ENCODE data around the gene CD48. TPM values are rescaled to one million over a fixed set of nuclear protein-coding genes. Genes with fewer than 3 reads are reported as not detected.
"Not testable (repeated sequence)": the region's sequence is repeated elsewhere in the genome, so short reads cannot be mapped to it uniquely, and the experiment has no call there.

CD48 gene
- total RNA-seq, 1 donor from 2014 or later = not detected

DNA sequence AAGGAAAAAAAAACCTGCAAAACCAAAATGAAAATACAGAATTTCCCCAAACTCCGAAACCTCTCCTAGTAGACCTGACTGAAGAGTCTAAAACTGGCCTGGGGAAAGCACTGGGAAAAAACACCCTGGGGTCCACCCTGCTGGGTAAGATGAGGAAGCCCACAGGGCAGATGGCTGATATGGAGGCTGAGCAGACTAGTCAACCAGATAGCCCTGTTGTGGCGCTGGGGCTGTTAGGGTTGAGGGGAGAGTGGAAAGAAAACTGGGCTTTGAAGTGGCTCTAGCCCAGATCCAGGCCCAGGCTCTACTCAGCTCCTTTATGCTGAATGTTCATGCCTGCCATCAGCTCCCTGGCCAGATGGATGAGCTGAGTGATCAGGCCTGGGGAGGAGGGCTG, 58.0 kb downstream of the CD48 start:
- TF ChIP-seq, protein P1, sequence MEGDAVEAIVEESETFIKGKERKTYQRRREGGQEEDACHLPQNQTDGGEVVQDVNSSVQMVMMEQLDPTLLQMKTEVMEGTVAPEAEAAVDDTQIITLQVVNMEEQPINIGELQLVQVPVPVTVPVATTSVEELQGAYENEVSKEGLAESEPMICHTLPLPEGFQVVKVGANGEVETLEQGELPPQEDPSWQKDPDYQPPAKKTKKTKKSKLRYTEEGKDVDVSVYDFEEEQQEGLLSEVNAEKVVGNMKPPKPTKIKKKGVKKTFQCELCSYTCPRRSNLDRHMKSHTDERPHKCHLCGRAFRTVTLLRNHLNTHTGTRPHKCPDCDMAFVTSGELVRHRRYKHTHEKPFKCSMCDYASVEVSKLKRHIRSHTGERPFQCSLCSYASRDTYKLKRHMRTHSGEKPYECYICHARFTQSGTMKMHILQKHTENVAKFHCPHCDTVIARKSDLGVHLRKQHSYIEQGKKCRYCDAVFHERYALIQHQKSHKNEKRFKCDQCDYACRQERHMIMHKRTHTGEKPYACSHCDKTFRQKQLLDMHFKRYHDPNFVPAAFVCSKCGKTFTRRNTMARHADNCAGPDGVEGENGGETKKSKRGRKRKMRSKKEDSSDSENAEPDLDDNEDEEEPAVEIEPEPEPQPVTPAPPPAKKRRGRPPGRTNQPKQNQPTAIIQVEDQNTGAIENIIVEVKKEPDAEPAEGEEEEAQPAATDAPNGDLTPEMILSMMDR (conservative IDR thresholded peaks at IDR 0.05) = no peak
- no peaks in the 10 kb centered on the region for H3K36me3 Mint-ChIP-seq (ENCODE audit: low read depth)
- H3K4me3 Mint-ChIP-seq = no peak overlapping the region
- H3K9me3 Mint-ChIP-seq = no peaks in the 10 kb centered on the region
- no peak overlapping the region for H3K27ac Mint-ChIP-seq (ENCODE audit: unreplicated experiment)
- no peak for DNase-seq (ENCODE audit: low read depth, low spot score)
- H3K4me1 Mint-ChIP-seq = peaks cover 11% of the 10 kb centered on the region
- no peaks in the 10 kb centered on the region for H3K27me3 Mint-ChIP-seq (ENCODE audit: low read depth)

DNA sequence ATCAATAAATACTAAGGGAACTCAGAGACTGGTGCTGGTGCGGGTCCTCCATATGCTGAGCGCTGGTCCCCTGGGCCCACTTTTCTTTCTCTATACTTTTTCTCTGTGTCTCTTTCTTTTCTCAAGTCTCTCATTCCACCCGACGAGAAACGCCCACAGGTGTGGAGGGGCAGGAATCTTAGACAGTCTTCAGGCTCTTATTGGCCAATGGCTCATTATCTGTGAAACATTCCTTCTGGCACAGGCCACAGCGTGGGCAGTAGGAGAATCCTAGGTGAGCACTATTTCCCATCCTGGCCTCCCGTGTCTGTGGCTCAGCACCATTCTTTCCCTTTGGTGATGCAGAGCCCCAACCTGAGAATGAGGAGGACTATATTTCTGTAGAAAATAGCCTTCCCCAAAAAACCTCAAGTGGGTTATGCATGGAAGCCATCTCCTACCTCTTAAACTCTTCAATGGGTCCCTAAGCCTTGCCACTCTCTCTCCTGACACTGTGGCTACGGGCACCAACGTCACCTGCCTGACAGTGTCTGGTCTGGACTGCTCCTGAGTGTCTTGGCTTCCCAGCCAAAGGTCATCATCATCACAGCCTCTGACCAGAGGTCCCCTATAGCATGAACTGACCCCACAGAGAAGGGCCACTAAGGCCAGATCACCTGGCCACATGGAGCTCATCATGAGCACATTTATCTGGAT, 58.5 kb downstream of the CD48 start:
- Mint-ChIP-seq H3K36me3 (ENCODE audit: low read depth) (no peaks in the 10 kb centered on the region), H3K9me3 (no peaks in the 10 kb centered on the region), H3K27me3 (ENCODE audit: low read depth) (no peaks in the 10 kb centered on the region), H3K4me1 (peaks cover 11% of the 10 kb centered on the region), H3K4me3 (no peak overlapping the region), H3K27ac (ENCODE audit: unreplicated experiment) (no peak overlapping the region)
- TF ChIP-seq, protein P1 (conservative IDR thresholded peaks at IDR 0.05) = no peak
- DNase-seq (ENCODE audit: low read depth, low spot score) = no peak

DNA sequence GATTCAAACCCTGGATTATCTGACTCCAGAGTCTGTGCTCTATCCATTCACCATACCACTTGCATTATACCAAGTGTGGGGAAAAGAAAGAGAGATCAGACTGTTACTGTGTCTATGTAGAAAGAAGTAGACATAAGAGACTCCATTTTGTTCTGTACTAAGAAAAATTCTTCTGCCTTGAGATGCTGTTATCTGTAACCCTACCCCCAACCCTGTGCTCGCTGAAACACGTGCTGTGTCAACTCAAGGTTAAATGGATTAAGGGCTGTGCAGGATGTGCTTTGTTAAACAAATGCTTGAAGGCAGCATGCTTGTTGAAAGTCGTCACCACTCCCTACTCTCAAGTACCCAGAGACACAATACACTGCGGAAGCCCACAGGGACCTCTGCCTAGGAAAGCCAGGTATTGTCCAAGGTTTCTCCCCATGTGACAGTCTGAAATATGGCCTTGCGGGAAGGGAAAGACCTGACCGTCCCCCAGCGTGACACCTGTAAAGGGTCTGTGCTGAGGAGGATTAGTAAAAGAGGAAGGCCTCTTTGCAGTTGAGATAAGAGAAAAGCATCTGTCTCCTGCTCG, 59.5 kb downstream of the CD48 start:
- not testable (repeated sequence) for H3K27me3 Mint-ChIP-seq (ENCODE audit: low read depth); H3K36me3 Mint-ChIP-seq (ENCODE audit: low read depth); H3K9me3 Mint-ChIP-seq; H3K27ac Mint-ChIP-seq (ENCODE audit: unreplicated experiment); DNase-seq (ENCODE audit: low read depth, low spot score); H3K4me3 Mint-ChIP-seq
- H3K4me1 Mint-ChIP-seq = peaks cover 11% of the 10 kb centered on the region

DNA sequence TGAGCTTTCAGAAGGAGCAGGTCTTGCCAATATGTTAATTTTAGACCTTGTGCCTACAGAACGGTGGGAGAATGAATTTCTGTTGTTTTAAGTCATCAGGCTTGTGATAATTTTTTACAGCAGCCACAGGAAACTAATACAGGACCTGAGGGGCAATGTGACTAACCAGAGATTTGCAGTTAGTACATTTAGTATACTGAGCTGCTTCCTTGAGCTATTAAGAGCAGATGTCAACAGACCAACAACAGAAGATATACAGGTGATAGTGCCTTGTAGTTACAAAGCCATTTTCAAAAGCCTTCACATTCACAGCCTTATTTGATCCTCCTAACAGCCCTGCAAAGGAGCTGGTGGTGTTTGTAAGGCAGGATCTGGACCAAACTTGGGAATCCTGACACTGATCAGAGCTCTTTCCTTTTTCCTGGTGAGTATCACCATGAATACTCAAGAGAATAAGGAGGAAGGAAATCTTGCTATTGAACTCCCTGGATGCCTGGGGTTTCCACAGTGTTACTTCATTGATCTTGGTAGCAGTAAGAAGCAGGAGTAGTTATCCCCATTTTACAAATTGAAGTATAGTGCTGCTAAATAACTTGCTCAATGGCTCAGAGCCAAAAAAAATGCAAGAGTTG, 60.1 kb downstream of the CD48 start:
- Mint-ChIP-seq H3K27me3 (ENCODE audit: low read depth) (peaks cover 3% of the 10 kb centered on the region), H3K36me3 (ENCODE audit: low read depth) (no peaks in the 10 kb centered on the region), H3K4me3 (no peak overlapping the region), H3K4me1 (peaks cover 11% of the 10 kb centered on the region), H3K9me3 (no peaks in the 10 kb centered on the region), H3K27ac (ENCODE audit: unreplicated experiment) (no peak overlapping the region)
- TF ChIP-seq, protein P1 (conservative IDR thresholded peaks at IDR 0.05) = no peak
- no peak for DNase-seq (ENCODE audit: low read depth, low spot score)

DNA sequence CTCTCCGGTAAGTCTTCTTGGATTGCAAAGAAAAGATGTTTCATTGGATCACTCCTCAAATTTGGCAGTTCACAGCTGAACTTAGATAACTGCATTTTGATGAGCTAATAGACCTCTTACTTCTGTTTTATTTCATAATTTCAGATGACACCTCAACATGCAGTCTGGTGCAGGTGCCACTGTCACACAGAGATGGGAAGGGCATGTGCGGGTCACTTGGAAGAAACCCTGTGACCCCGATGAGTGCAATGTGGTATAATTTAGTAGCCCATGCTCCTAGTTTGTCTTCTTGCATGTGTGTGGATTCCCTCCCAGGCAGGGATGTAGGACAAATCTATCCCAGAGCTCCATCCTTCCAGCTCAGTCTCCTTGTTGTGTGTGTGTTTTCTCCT, 64.3 kb downstream of the CD48 start:
- Mint-ChIP-seq H3K4me3 (no peak overlapping the region), H3K27me3 (ENCODE audit: low read depth) (peaks cover 3% of the 10 kb centered on the region), H3K9me3 (no peaks in the 10 kb centered on the region), H3K27ac (ENCODE audit: unreplicated experiment) (no peak overlapping the region), H3K4me1 (peaks cover 7% of the 10 kb centered on the region), H3K36me3 (ENCODE audit: low read depth) (no peaks in the 10 kb centered on the region)
- DNase-seq (ENCODE audit: low read depth, low spot score) = no peak
- TF ChIP-seq, protein P1 (conservative IDR thresholded peaks at IDR 0.05) = no peak
